ENCODE results near the gene PPP2CA. TPM values are rescaled to one million over a fixed set of nuclear protein-coding genes. Genes with fewer than 3 reads are reported as not detected.
A peak's percentile ranks its signal among the peaks of the same experiment; 100 is the strongest.

Gene PPP2CA
- total RNA-seq, 4 donors from 2014 or later, result 101 to 244 (median 132) TPM

DNA sequence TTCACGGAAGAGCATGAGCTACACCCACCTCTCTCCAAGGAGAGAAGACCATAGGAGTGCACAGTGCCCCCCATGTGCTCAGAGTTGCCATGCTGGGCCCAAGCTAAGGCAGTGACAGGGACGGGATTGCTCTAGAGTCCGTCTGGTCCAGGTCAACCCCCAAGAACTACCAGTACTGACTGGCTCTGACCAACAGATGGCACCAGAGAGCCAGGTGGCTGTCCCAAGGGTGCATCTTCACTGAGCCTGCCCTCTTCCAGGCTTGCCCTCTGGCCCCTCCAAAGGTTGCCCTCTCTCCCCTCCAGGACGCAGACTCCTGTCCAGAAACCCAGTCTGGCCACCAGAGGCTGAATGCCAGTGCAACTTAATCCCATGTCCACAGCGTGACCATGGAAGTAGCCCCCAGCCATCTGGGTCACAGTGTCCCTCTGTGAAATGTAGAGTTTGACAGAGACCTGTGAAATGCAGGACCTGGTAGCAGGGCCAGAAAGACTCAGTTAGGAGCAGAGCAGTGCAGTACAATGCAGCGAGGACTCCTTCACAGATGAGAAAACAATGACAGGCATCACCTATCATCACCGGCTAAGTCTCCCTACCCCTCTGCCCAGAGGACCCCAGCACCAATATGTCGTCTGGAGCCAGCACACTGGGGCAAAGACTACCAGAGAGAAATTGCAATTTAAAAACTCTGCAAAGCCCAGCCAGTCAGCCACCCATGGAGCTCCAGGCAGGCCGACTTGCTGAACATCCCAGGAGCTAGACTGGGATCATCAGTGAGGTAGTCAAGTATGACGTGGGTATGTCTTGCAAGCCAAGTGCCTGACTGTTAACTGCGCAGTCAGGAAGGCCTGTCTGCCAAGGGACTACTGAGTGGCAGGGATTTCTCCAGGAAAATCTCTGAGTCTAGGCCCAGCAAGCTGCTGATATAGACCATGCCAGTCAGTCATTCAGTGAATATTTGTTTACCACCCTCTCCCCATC is 41.4 kb downstream of the PPP2CA start:
- ATAC-seq (ENCODE audit: low FRiP score) (peak; percentile 72), DNase-seq (ENCODE audit: low spot score) (peak; percentile 68)
- TF ChIP-seq, protein P1, sequence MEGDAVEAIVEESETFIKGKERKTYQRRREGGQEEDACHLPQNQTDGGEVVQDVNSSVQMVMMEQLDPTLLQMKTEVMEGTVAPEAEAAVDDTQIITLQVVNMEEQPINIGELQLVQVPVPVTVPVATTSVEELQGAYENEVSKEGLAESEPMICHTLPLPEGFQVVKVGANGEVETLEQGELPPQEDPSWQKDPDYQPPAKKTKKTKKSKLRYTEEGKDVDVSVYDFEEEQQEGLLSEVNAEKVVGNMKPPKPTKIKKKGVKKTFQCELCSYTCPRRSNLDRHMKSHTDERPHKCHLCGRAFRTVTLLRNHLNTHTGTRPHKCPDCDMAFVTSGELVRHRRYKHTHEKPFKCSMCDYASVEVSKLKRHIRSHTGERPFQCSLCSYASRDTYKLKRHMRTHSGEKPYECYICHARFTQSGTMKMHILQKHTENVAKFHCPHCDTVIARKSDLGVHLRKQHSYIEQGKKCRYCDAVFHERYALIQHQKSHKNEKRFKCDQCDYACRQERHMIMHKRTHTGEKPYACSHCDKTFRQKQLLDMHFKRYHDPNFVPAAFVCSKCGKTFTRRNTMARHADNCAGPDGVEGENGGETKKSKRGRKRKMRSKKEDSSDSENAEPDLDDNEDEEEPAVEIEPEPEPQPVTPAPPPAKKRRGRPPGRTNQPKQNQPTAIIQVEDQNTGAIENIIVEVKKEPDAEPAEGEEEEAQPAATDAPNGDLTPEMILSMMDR (IDR thresholded peaks at IDR 0.05), result peak in 1 of 3 donors; percentile 42

DNA sequence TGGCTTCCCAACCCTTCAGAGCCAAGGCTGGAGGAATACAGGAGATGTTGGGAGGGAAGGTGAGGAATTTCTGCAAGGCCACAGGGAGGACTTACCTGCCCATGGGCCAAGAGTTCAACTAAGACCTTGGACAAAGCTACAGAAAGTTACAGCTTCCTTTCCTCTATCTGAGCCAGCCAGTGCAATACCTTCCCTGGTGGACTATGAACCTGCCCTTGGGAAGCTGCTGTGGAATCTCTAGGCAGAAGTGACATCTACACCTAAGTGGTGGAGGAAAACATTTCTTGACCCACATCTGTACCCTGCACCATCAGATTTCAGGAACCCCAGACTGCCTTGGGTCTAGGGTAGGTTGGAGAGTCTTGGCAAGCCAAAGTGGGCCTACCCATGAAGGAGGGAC is 42.4 kb downstream of the PPP2CA start:
- DNase-seq (ENCODE audit: low spot score) (no peak), ATAC-seq (ENCODE audit: low FRiP score) (no peak)
- TF ChIP-seq, protein P1 (IDR thresholded peaks at IDR 0.05), result no peak

DNA sequence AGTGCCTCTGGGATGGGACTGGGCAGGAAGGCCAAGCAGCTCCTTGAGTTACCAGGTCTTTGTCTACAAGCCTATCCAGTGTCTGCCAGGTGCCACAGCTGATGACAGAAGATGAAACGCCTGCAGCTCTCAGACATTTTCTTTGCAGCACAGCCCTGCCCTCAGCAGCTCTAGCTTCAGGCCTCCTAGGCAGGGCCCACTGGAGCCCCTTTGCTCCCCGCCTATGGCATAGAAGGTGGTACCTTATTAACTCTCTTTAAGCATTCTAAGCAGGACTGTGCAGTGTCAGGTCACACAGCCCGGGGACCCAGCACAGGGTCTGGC is 47.8 kb downstream of the PPP2CA start:
- ATAC-seq (ENCODE audit: low FRiP score) (no peak), DNase-seq (ENCODE audit: low spot score) (no peak)
- TF ChIP-seq, protein P1 (IDR thresholded peaks at IDR 0.05), result no peak

DNA sequence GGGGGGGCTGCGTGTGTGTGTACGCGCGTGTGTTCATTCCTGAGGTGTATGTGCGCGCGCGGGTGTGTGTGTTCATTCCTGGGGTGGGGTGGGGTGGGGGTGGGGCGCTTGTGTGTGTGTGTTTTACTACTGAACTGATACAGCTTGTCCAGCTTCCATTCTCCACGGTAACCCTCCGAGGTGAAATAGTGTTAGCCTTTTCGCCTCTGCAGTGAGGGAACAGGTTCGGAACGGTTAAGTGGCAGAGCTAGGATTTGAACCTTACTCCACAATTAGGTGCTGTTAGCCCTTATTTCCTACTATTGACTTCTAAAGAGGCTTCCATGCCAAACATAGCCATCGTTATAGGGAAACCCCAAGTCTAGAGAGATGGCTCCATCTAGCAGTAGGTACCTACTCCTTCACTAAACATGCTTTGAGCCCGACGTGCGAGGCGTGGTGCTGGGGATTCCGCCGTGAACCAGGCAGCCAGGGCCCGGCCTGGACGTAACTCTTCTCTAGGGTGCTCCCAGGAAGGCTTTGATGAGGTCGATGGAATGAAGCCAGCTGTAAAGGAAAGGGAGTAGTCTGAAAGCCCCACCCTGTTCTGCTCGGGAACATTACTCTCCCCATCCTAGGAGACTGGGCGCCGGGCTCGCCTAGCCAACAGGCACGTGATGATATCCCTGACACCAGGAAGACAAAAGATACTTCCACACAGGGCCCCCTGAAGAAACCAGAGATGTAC is 48.3 kb downstream of the PPP2CA start:
- ATAC-seq (ENCODE audit: low FRiP score) (peak; percentile 54), DNase-seq (ENCODE audit: low spot score) (peak; percentile 35)
- TF ChIP-seq, protein P1 (IDR thresholded peaks at IDR 0.05), result no peak

DNA sequence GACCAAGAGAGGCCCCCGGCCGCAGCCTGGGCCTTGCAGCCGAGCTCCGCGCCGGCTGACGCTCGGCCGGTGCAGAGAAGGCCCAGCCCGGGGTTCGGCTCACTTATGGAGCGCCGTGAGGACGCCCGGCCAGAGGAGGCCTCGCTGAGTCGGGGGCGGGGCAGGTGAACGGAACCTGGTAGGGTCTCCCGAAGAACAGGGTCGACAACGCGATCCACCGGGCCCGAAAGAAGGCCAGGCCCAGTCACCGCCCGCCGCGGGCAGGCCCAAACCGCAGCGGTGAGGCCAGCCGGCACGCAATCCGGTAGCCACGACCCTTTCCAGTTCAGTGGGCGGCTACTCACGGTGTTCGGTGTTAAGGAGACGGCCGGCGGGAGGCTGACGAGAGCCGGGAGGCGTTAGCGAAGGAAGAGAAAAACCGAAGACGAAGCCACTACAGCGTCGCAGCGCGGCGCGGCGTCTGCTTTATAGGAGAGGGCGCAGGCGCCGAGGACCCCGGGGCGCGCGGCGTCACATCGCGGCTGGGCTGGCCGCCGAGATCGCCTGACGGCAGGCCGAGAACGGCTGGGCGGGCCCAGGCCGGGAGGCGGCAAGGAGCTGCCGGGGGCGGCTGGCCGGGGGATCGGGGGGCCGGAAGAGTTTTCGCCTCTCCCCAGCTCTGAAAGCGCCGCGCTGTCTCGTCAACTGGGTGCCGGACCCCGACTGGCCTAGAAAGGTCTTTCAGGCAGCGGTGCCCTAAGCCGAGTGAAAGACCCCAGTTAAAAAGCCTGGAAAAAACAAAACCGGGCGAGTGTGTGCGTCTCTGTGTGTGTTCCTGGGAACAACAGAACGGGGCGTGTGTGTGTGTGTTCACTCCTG is 49.1 kb downstream of the PPP2CA start, which contains the start of gene SKP1:
TSS of gene SKP1 (minus strand) at position 440 of the 858 bp plus-strand sequence. CDS start 2,928 bp downstream, outside the sequence.
- TF ChIP-seq, protein P1 (IDR thresholded peaks at IDR 0.05), result no peak
- DNase-seq (ENCODE audit: low spot score), result peak; percentile 37

DNA sequence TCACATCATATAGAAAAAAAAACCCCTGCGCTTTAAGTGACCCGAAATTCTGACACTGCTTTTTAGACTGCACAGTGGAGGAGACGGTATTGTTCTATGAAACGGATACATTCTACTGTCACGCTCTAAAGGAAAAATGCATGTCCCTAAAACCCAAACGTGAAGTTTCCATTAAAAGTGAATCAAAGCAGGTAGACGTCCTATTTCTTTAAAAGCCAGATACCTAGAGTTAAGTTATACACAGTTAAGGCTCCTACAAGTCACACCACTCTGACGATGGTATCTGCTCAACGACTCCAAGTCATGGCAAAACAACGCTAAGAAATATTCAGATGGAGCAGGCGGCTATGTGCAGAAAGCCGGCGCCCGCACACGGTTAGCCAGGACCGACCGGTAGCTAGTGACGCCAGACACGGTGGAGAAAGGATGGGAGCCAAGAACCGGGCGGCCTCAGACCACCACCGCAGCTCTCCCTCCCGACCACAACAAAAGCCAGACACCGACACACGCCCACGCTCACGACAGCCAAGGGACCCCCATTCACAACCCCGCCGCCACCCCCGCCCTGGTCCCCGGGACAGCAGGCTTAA is 49.9 kb downstream of the PPP2CA start:
- peak; percentile 2 for ATAC-seq (ENCODE audit: low FRiP score)
- no peak for DNase-seq (ENCODE audit: low spot score)
- TF ChIP-seq, protein P1 (IDR thresholded peaks at IDR 0.05), result no peak

More for the DNA sequence above, 49.1 kb downstream of the PPP2CA start, which contains the start of gene SKP1:
- ATAC-seq (ENCODE audit: low FRiP score), result peak; percentile 83

Measured in omental fat pad (tissue), 4 donors.